Stimulated activated CD8-positive, alpha-beta memory T cell treated with anti-CD3 and anti-CD28 coated beads, Interleukin-15, amount 100 ng/mL, for 4 hours (primary cell): ENCODE results near the gene CTH.
"Not testable (repeated sequence)": the region's sequence is repeated elsewhere in the genome, so short reads cannot be mapped to it uniquely, and the experiment has no call there.

ENCODE experiments used
- DNase-seq, 2 donors: peaks; one replicate each; pipeline ENCODE4 v3.0.0-alpha.2; 2020; ENCODE audit warnings: low read depth in 2 of 2

CTH gene

GRCh38 chr1:70409136-70409535 lies 1.9 kb upstream of the CTH start:
- no peak for DNase-seq

DNA sequence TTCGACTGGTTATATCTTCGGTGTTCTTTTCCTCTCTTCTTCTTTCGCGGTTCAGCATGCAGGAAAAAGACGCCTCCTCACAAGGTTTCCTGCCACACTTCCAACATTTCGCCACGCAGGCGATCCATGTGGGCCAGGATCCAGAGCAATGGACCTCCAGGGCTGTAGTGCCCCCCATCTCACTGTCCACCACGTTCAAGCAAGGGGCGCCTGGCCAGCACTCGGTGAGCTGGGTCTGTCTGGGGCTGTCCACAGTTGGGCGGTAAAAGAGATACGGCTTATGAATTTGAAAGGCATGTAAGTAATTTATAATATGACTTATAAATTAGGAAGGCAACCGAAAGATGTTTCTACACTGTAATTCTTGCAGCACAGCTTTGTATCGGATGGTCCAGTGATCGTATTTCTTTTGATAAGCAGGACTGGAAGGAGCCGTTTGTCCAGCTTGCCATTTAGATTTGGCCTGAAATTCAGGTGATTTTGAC lies 334 bp downstream of the CTH start:
- no peak for DNase-seq

DNA sequence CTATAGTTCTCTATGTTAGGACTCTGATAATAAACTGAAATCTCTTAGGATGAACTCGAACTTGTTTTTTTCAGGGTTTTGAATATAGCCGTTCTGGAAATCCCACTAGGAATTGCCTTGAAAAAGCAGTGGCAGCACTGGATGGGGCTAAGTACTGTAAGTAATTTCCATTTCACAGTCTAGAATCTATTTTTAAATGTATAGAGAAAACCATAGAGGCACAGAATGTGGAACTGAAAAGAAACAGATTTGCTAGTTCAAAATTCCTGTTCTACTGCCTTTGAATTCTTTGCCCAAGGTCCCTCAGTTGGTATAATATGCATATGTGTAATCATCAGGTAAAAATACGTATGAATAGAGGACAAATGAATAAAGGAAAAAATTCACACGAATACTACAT lies 4.8 kb downstream of the CTH start:
- no peak for DNase-seq

GRCh38 chr1:70418973-70419734 lies 8.1 kb downstream of the CTH start:
- DNase-seq = not testable (repeated sequence)

DNA sequence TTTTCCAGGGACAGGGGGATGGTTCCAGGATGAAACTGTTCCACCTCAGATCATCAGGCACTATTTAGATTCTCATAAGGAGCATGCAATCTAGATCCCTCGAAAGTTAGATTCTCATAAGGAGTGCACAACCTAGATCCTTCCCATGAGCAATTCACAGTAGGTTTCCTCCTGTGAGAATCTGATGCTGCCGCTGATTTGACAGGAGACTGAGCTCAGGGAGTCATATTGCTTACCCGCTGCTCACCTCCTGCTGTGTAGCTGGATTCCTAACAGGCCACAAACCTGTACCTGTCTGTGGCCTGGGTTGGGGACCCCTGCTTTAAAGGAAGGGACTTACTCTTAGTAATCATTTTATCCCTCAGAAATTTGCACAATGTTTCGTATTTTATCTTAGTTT lies 9.3 kb downstream of the CTH start:
- DNase-seq = no peak

DNA sequence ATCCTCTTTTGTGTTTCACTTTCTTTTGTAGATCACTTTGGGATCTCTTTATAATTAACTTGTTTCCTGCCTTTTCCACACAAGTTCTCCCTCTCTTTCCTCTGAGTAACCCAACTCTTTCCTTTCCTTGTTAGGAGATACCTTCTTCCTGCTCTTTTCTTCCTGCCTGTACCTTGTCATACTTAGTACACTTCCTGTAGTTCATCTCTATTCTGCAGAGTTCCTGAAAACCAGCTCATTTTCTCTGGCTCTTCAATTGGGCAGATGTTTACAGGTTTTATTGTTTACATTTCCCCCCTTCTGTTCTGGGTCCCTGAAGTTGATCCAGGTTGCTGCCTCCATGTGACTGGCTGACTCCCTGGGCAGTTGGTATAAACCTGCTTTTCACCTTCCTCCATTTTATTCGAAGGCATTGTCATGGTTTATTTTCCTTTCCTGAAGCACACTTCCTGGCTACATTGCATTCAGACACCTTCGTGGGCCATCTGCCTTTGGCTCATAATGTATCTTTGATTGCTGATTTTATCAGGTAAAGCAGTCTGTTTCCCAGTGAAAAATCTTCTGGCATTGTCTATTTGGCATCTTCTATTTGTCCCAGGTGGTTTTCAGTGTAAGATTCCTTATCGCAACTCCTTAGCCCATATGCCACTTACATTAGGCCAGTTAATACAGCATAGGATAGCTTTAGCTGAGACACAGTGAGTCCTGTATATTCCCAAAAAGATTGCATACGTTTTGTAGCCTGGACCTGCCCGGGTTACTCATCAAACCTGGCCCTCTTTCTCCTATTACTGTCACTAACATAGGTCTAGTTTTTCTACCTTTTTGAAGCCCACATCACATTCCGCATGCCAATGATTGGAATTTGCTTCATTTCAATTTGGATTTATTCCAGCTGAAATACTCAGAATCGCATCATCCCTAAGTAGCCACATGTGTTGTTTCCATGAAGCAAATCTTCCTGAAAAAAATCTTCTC lies 15.4 kb downstream of the CTH start:
- DNase-seq = no peak

DNA sequence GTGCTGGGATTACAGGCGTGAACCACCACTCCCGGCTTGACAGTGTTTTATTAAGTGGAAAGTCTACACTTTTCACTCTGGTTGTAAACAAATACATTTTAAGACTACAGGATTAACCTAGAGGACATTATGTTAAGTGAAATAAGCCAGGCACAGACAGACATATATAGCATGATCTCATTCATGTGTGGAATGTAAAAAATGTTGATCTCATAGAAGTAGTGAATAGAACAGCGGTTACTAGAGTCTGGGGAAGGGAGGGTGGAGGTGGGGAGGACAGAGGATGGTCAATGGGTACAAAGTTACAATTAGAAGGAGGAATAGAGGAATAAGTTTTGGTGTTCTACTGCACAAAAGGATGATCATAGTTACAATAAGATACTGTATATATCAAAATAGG lies 16.9 kb downstream of the CTH start:
- DNase-seq = no peak

DNA sequence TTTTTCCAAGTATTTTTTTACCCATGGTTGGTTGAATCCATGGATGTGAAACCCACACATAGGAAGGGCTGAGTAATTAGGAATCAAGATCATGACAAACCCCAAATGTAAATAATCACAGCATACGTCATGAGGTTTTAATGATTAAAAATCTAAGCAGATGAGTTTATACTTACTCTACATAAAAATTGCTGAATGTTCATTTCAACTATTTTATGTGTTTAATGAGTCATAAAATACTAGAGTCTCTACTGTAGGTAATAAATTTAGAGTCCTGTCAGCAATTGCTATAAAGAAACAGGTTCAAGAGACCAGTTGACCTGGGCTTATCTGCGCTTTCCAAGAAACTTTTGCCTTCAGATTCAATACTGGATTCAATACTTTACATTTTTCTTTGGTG lies 18.2 kb downstream of the CTH start:
- no peak for DNase-seq

GRCh38 chr1:70429757-70430156 lies 18.7 kb downstream of the CTH start:
- no peak for DNase-seq

DNA sequence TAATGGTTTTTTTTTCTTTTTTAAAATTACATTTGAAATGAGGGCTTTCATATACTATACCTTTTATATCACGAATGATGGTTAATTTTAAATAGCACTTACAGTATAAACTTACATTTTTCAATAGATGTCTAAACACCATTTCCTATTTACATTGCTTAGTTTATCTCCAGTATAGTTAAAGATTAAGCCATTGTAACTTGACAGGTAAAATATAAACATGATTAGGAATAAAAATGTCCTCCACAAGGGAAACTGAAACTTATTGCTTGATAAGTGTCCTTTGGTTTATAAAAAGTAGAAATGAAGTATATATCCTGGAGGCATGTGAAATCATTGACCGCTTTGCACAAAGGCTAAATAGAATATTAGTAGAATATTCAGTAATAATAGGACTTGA lies 20.2 kb downstream of the CTH start:
- DNase-seq = no peak

DNA sequence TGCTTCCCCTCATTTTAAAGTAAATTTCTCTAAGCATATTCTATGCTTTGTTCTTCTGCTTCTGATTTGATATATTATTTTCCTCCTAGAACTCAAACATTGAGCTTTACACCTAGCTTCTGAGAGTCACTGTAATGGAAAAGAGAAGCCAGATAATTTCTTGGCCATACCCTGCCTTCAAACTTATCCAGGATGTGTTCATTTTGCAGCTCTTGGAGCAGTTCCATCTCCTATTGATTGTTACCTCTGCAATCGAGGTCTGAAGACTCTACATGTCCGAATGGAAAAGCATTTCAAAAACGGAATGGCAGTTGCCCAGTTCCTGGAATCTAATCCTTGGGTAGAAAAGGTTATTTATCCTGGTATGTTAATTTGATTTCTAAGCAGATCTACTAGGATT lies 20.8 kb downstream of the CTH start:
- no peak for DNase-seq

GRCh38 chr1:70434253-70434859 lies 23.3 kb downstream of the CTH start:
- DNase-seq = no peak

- no peak for DNase-seq
Observed at GRCh38 chr1:70436622-70437251, 25.7 kb downstream of the CTH start.

- DNase-seq = no peak
Observed at GRCh38 chr1:70438529-70438928, 27.5 kb downstream of the CTH start.

- no peak for DNase-seq
Observed at GRCh38 chr1:70440642-70441391, 29.7 kb downstream of the CTH start.

DNA sequence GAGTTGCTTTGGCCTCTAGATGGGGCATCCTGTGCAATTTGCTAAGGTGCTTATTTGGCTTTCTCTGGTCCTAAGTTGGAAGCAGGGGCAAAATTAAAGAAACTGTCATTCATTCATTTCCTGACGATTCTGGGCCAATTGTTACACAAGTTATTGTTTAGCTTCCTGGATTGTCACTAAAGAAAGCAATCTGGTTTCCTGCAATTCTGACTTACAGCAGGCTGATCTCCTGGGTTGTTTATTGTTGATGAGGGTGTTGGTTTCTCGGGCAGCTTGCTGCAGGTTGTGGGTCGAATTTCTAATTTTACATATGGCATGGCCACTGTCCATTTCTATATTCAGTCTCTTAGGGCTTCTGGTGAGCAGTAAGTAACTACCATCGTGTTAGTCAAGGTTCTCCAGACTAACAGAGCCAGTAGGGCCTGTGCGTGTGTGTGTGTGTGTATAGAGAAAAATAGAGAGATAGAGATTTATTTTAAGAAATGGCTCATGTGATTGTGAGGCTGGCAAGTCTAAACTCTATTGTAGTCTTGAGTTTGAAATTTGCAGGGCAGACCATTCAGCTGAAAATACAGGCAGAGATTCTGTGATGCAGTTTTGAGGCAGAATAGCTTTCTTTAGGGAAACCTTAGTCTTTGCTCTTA lies 30.4 kb downstream of the CTH start:
- no peak for DNase-seq

DNA sequence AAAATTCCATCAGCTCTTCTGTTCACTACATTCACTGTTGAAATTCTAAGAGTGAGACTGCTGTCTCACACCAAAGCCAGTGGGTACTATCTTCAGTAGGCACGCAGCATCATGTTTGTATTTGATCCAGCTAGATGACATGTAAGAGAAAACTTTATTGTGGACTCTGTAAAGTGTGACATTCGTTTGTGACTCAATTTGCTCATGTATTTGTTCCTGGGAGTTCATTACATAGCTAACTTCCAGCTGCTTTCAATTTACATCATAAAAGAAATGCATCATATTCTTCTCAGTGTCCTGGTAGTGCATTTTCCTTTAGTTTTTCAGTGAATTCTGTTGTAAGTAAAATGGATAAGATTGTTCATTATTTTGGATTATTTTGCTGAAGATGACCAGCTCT lies 31.4 kb downstream of the CTH start:
- no peak for DNase-seq

DNA sequence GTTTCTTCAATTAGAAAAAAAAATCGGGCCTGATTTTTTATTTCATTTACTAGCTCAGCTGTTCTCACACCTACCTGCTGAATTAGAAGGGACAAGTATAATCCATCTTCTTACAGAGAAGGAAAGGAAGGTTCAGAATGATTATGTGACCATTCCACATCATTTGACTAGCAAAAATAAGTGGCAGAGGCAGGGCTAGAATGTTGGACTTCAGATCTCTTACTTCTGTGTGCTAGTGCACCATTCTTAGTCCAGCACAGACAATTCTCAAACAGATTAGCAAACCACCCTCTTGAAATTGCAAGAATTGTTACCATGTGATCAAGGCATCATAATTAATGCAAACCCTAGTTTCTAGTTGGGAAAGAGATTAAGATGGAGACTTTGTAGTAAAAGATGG lies 32.7 kb downstream of the CTH start:
- no peak for DNase-seq

DNA sequence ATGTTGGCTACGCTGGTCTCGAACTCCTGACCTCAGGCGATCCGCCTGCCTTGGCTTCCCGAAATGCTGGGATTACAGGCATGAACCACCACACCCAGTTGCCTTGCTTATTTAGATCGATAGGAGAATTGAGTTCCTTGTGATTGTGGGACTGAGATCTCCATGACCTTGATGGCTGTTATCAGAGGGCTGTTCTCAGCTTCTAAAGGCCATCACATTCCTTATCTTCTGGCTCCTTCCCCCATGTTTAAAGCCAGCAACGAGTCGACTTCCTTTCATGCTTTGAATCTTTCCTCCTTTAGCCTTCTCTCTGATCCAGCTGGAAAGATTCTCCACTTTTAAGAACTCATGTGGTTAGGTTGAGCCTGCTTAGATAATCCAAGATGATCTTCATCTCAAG lies 38.0 kb downstream of the CTH start:
- no peak for DNase-seq

DNA sequence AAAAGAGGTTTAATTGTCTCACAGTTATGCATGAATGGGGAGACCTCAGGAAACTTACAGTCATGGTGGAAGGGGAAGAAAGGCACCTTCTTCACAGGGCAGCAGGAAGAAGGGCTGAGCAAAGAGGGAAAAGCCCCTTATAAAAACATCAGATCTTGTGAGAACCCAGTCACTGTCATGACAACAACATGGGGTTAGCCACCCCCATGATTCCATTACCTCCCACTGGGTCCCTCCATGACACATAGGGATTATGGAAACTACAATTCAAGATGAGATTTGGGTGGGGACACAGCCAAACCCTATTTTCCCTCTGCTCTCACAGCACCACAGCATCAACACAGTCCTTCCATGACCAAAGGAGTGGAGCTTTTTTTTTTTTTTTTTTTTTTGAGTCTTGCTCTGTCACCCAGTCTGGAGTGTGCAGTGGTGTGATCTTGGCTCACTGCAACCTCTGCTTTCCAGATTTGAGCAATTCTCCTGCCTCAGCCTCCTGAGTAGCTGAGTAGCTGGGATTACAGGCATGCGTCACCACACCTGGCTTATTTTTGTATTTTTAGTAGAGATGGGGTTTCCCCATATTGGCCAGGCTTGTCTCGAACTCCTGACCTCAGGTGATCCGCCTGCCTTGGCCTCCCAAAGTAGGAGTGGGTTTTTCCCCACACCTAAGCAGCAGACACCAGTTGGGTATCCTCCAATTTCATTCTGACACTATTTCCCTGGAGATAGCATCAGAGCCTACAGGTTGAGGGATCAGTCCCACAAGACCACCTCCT lies 41.3 kb downstream of the CTH start:
- DNase-seq = not testable (repeated sequence)
